HUDEP-2 (cell line): ENCODE measurements around the gene ZNF626.
"Not testable (repeated sequence)": the region's sequence is repeated elsewhere in the genome, so short reads cannot be mapped to it uniquely, and the experiment has no call there.

ENCODE experiments used
- DNase-seq, 76 experiments: peaks; one replicate each; lab custom pipeline; 2025; ENCODE audit not compliant: unreplicated experiment in 76 of 76; lab: John Stamatoyannopoulos, UW

ZNF626 gene

DNA sequence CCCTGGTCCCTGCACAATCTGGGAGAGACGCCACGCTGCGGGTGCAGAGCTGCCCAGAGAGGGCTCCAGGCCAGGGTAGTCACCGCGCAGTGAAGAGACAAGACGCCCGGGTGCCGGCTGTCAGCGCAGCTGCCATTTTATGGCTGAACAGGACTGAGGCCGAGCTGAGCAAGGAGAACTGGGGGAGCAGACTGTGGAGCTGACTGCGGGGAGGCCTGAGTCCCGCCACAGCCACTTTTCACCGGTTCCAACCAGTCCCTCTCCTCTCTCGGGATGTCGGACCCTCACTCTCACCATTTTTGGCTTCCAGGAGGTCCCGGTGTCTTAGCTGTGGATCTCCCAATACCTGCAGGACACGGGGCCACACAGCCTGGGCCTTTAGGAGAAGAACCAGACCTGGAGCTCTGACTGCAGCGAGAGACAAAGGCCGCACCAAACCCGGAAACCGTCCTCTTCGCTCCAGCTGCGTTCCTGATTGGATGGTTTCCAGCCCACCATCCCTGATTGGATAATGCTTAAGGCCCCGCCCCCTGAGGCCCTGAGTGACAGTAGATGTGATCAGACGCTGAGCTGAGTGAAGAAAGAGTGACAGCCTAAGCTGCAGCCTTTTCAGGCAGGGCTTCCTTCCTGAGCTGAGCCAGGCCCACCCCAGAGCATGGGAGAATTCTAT lies at the start of gene ZNF626:
TSS of gene ZNF626 (minus strand) at position 422 of the 670 bp plus-strand sequence. CDS start at position 297, 125 bp downstream.
- DNase-seq = peak in 2 of 76 experiments; percentile 3 to 21

DNA sequence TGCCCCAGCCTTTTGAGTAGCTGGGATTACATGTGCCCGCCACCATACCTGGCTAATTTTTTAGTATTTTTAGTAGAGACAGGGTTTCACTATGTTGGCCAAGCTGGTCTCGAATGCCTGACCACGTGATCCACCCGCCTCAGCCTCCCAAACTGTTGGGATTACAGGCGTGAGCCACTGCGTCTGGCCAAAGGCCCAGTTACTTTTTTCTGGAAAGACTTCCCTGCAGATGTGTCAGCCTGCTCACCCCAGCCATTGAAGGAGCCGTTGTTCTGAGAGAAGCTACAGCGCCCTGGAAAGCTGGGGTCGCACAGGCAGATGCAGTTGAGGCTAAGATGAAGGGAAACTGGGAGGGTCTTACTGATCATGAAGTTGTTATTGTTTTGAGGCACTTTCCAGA lies 7.9 kb upstream of the ZNF626 start:
- DNase-seq = no peak

DNA sequence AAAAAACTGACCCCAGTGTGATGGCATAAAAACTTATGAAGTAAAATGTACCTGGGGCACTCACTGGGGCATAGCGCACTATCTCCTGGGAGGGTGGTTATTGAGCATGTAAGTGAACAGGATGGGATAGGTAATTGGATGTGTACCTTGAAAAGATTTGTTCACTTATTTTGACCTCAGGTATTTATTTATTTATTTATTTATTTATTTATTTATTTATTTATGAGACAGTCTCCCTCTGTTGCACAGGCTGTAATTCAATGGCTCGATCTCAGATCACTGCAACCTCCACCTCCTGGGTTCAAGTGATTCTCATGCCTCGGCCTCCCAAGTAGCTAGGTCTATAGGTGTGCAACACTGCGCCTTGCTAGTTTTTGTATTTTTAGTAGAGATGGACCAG lies 5.9 kb upstream of the ZNF626 start:
- no peak for DNase-seq

DNA sequence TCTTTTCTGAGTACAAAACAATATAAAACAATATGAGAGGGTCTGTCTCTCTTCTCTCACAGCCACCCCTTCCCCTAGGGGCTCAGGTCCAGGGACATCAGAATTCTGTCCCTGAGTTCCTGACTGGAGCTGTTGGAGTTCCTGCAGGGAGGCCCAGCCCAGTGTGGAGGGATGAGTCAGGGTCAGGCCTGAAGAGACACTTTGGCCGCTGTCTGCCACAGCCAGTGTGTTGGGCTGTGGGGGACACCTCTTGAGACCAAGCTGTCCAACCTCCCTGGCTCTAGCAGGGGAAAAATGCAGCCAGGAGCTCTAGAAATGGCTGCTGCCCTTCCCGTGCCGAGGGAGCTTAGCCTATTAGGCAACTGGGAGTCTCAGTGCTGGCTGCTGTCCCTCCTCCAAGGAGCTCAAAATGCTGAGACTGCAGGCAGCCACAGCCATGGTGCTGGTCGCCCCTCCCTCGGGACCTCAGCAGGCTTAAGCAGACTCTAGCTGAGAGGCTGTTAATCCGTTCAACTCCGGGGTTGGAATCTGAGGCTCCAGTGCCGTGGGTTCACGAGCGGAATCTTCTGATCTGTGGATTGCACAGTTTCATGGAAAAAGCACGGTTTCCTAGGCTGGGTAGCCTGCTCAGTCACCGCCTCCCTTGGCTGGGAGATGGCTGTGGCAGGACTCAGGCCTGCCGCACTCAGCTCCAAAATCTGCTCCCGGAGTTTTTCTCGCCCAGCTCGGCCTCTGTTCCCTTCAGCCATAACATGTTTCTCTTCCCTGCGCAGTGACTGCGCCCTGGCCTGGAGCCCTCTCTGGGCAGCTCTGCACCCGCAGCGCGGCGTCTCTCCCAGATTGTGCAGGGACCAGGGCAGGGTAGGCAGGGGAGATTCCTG lies 3.8 kb upstream of the ZNF626 start:
- DNase-seq = no peak

DNA sequence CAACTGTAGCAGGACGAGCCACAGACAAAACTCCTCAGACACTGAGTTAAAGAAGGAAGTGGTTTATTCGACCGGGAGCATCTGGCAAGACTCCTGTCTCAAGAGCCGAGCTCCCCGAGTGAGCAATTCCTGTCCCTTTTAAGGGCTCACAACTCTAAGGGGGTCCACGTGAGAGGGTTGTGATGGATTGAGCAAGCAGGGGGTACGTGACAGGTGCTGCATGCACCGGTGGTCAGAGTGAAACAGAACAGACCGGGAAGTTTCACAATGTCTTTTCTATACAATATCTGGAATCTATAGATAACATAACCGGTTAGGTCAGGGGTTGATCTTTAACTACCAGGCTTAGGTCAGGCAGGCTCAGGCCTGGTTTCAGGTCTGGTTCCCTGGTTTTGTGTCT lies 3.1 kb upstream of the ZNF626 start:
- not testable (repeated sequence) for DNase-seq

DNA sequence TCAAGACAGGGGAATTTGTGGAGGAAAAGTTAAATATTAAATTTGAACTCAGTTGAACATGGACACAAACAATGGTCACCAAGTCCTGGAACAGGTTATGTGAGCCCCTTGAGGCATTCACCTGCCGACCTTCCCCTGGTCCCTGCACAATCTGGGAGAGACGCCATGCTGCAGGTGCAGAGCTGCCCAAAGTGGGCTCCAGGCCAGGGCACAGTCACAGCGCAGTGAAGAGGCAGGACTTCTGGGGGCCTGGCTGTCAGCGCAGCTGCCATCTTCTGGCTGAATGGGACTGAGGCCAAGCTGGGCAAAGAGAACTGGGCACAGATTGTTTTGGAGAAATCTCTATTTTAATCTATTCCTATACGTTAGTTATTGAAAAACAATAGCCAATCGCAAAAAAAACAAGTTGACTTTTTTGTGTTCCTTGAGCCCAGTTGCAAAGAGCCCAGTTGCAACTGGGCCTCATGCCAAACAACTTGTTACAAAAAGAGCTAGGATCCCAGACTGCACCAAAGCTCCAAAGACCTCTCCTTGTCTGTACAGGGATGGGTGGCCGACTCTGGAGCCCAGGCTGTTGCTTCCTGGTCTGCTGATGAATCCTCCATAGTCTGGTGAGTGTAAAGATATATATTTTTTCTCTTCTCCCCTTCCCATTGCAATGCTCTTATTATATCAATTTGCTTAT lies 1.2 kb upstream of the ZNF626 start:
- no peak for DNase-seq

DNA sequence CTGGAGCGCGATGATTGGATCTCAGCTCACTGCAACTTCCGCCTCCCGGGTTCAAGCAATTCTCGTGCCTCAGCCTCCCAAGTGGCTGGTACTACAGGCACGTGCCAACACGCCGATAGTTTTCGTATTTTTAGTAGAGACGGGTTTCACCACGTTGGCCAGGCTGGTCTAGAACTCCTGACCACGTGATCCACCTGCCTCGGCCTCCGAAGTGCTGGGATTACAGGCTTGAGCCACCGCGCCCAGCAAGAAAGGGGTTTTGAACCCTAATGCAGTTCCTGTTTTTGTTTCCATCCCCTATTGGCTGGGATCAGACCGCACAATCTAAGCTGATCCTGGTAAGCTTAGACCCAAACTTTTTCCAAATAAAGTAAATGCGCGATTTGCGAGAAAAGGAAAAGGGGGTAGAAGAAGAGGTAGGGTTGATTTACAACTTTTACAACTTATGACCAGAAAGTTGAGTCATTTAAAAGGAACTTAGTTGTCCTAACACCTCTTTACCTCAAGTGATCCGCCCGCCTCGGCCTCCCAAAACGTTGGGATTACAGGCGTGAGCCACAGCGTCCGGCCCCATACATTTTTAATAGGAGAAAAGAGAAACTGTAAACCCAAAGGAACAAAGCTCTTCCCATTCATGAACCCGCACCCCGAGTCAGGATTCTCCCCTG lies 764 bp downstream of the ZNF626 start:
- DNase-seq = no peak

GRCh38 chr19:20640545-20640944 lies 20.8 kb downstream of the ZNF626 start:
- DNase-seq = no peak

DNA sequence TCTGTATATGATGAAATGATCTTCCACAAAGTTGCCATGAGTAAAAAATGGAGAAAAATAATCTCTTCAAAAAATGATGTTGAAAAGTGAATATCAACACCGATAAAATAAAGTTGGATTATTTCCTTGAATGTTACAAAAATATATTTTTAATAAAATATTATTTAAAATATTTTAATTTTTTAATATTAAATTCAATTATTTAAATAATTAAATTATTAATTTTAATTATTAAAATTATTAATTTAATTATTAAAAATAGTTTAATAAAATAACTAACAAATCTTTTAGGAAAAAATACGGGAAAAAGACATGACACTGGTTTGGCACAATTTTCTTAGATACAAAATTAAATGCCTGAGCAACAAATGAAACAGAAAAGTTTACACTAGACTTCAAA lies 21.3 kb downstream of the ZNF626 start:
- no peak for DNase-seq

DNA sequence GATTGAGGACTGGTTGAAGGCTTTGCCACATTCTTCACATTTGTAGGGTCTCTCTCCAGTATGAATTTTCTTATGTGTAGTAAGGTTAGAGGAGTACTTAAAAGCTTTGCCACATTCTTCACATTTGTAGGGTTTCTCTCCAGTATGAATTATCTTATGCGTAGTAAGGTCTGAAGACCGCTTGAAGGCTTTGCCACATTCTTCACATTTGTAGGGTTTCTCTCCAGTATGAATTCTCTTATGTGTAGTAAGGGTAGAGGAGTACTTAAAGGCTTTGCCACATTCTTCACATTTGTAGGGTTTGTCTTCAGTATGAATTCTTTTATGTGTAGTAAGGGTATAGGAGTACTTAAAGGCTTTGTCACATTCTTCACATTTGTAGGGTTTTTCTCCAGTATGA lies 36.8 kb downstream of the ZNF626 start:
- not testable (repeated sequence) for DNase-seq

DNA sequence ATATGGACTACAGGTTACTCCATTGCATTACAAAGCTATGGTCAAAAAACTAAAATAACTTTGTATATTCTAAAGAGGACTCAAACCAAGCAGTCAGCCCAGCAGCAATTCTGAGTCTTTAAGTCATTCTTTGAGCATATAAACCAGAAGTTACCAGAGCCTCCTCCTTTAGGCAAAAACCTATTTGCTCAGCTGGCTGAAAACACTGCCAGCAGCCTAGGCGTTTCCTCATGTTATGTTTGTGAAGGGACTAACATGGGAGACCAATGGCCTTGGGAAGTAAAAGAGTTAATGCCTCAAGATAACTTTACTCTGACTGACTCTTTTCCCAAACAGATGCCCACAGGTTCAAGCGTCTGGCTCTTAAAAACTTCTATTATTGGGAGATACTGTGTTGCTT lies 45.3 kb downstream of the ZNF626 start:
- no peak for DNase-seq

- not testable (repeated sequence) for DNase-seq
Measured at GRCh38 chr19:20614971-20615370, 46.4 kb downstream of the ZNF626 start.

- DNase-seq = no peak
Measured at GRCh38 chr19:20612711-20613316, 48.6 kb downstream of the ZNF626 start.

DNA sequence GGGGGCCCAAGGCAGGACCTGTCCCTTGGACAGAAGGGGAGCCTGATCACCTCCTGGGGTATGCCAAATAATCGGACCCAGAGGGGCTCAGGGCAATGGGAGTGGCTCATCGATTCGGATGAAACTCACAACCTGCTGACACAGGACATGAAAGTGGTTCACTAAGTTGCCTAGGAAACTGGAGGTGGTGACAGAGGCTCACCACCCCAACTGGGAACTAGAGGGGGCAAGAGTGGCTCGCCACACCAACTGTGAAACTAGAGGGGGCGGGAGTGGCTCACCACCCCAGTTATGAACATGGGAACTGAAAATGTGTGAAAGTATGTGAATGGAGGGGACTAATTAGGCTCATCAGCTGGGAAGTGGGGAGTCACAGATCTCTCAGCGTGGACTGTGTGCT lies 49.5 kb downstream of the ZNF626 start:
- no peak for DNase-seq

DNA sequence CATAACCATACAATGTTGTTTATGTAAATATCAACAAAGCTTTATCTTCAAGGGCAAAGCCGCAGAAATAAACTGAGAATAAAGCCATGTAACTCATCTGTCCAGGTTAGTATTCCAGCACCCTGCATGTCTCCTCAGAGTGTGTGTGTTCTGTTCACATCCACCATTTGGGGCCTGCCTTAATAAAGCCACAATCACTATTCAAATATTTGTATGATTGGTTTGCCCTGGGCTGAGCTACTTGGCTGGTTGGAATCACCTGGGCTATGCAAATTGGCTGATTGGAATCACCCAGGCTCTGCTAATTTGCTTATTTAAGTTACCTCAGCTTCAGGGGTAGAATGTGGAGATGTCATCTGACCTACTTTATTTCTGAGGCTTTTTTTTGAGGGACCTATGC lies 53.4 kb downstream of the ZNF626 start:
- DNase-seq = no peak
